ENCODE measurements around the gene WHRN.

The WHRN gene

GRCh38 chr9:114384836-114385396, 120.4 kb downstream of the WHRN start:
- Histone ChIP-seq H3K36me3 (replicated peaks) (no peaks in the 10 kb centered on the region), H3K27me3 (replicated peaks) (no peaks in the 10 kb centered on the region), H3K27ac (peak overlapping the region; percentile 5), H3K4me3 (ENCODE audit: low read depth, low read length) (no peak overlapping the region)
- DNase-seq, result no peak
- in situ Hi-C loops (cut with HindIII; ENCODE audit: low pct_ligation_motif_present, low sequenced_read_pairs), result no loop called here
- no peak for TF ChIP-seq CTCF (IDR thresholded peaks at IDR 0.05; ENCODE audit: low read depth, low read length, missing control alignments)

- Histone ChIP-seq H3K4me3 (ENCODE audit: low read depth, low read length) (no peak overlapping the region), H3K36me3 (replicated peaks) (no peaks in the 10 kb centered on the region), H3K27me3 (replicated peaks) (no peaks in the 10 kb centered on the region), H3K27ac (no peak overlapping the region)
- no peak for DNase-seq
- no peak for TF ChIP-seq CTCF (IDR thresholded peaks at IDR 0.05; ENCODE audit: low read depth, low read length, missing control alignments)
- in situ Hi-C loops (cut with HindIII; ENCODE audit: low pct_ligation_motif_present, low sequenced_read_pairs), result no loop called here
These were observed 120.9 kb downstream of the WHRN start for GRCh38 chr9:114384341-114384740.

GRCh38 chr9:114383521-114384231, 121.6 kb downstream of the WHRN start:
- no peak overlapping the region for H3K27ac ChIP-seq
- in situ Hi-C loops (cut with HindIII; ENCODE audit: low pct_ligation_motif_present, low sequenced_read_pairs), result no loop called here
- H3K27me3 ChIP-seq (replicated peaks), result no peaks in the 10 kb centered on the region
- no peak for TF ChIP-seq CTCF (IDR thresholded peaks at IDR 0.05; ENCODE audit: low read depth, low read length, missing control alignments)
- DNase-seq, result peak; percentile 31
- no peaks in the 10 kb centered on the region for H3K36me3 ChIP-seq (replicated peaks)
- no peak overlapping the region for H3K4me3 ChIP-seq (ENCODE audit: low read depth, low read length)

GRCh38 chr9:114382699-114383520, 122.4 kb downstream of the WHRN start:
- no peaks in the 10 kb centered on the region for H3K27me3 ChIP-seq (replicated peaks)
- TF ChIP-seq CTCF (IDR thresholded peaks at IDR 0.05; ENCODE audit: low read depth, low read length, missing control alignments), result peak; percentile 52
- H3K36me3 ChIP-seq (replicated peaks), result no peaks in the 10 kb centered on the region
- in situ Hi-C loops (cut with HindIII; ENCODE audit: low pct_ligation_motif_present, low sequenced_read_pairs), result no loop called here
- H3K27ac ChIP-seq, result no peak overlapping the region
- no peak overlapping the region for H3K4me3 ChIP-seq (ENCODE audit: low read depth, low read length)
- no peak for DNase-seq

GRCh38 chr9:114378883-114379282, 126.4 kb downstream of the WHRN start:
- TF ChIP-seq CTCF (IDR thresholded peaks at IDR 0.05; ENCODE audit: low read depth, low read length, missing control alignments), result no peak
- H3K36me3 ChIP-seq (replicated peaks), result no peaks in the 10 kb centered on the region
- H3K27ac ChIP-seq, result no peak overlapping the region
- DNase-seq, result no peak
- no peaks in the 10 kb centered on the region for H3K27me3 ChIP-seq (replicated peaks)
- no peak overlapping the region for H3K4me3 ChIP-seq (ENCODE audit: low read depth, low read length)
- in situ Hi-C loops (cut with HindIII; ENCODE audit: low pct_ligation_motif_present, low sequenced_read_pairs), result no loop called here

All from brain microvascular endothelial cell (primary cell).